ENCODE measurements around the gene ADGRG1. TPM values are rescaled to one million over a fixed set of nuclear protein-coding genes. Genes with fewer than 3 reads are reported as not detected.

ADGRG1 gene
- total RNA-seq, 1 experiment from 2014 or later: 13.1 TPM

- no peaks in the 10 kb centered on the region for H3K27me3 ChIP-seq (ENCODE audit: control insufficient read depth, insufficient read depth, low read length)
- H3K36me3 ChIP-seq (ENCODE audit: control insufficient read depth, insufficient read depth, low read length): no peaks in the 10 kb centered on the region
- no peak for ATAC-seq
- H3K4me3 ChIP-seq (ENCODE audit: low read depth in 2 of 2, low read length in 2 of 2): no peak overlapping the region
- DNase-seq (ENCODE audit: low read depth, low spot score): no peak
- TF ChIP-seq REST (IDR thresholded peaks at IDR 0.05; ENCODE audit: insufficient read depth in 1 of 2, low read depth in 2 of 2, low read length in 1 of 2) (no peak), POLR2AphosphoS5 (IDR thresholded peaks at IDR 0.05; ENCODE audit: low read depth, low read length) (no peak), TCF7L2 (IDR thresholded peaks at IDR 0.05; ENCODE audit: low read depth, low read length) (no peak), SIN3A (IDR thresholded peaks at IDR 0.05; ENCODE audit: borderline replicate concordance, insufficient read depth, low read depth, low read length) (no peak)
- TF ChIP-seq, protein P1, sequence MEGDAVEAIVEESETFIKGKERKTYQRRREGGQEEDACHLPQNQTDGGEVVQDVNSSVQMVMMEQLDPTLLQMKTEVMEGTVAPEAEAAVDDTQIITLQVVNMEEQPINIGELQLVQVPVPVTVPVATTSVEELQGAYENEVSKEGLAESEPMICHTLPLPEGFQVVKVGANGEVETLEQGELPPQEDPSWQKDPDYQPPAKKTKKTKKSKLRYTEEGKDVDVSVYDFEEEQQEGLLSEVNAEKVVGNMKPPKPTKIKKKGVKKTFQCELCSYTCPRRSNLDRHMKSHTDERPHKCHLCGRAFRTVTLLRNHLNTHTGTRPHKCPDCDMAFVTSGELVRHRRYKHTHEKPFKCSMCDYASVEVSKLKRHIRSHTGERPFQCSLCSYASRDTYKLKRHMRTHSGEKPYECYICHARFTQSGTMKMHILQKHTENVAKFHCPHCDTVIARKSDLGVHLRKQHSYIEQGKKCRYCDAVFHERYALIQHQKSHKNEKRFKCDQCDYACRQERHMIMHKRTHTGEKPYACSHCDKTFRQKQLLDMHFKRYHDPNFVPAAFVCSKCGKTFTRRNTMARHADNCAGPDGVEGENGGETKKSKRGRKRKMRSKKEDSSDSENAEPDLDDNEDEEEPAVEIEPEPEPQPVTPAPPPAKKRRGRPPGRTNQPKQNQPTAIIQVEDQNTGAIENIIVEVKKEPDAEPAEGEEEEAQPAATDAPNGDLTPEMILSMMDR (IDR thresholded peaks at IDR 0.05): no peak
- in situ Hi-C loops (cut with HindIII; ENCODE audit: low pct_unique_long_range_greater_than_20kb, low sequenced_read_pairs) (no loop called here), intact Hi-C loops (cut with micrococcal nuclease; ENCODE audit: unreplicated experiment) (no loop called here)
- POLR2A ChIA-PET: no interaction called here
- CTCF ChIA-PET: no interaction called here
- H3K9me3 ChIP-seq (ENCODE audit: control insufficient read depth, insufficient read depth, low read depth, low read length): no peaks in the 10 kb centered on the region
- H3K27ac ChIP-seq (ENCODE audit: low read length): no peak overlapping the region
- no peaks in the 10 kb centered on the region; the same call in 1 of the 2 replicates for H3K4me1 ChIP-seq (ENCODE audit: control insufficient read depth, insufficient read depth, low read length)
- BruUV-seq (replicated peaks): no TSS peak
These were observed 22.1 kb upstream of the ADGRG1 start for GRCh38 chr16:57606147-57606846.

- in situ Hi-C loops (cut with HindIII; ENCODE audit: low pct_unique_long_range_greater_than_20kb, low sequenced_read_pairs) (no loop called here), intact Hi-C loops (cut with micrococcal nuclease; ENCODE audit: unreplicated experiment) (no loop called here)
- H3K27me3 ChIP-seq (ENCODE audit: control insufficient read depth, insufficient read depth, low read length): no peaks in the 10 kb centered on the region
- H3K27ac ChIP-seq (ENCODE audit: low read length): no peak overlapping the region
- no peak for TF ChIP-seq TCF7L2 (IDR thresholded peaks at IDR 0.05; ENCODE audit: low read depth, low read length)
- TF ChIP-seq POLR2AphosphoS5 (IDR thresholded peaks at IDR 0.05; ENCODE audit: low read depth, low read length): no peak
- no peak for TF ChIP-seq REST (IDR thresholded peaks at IDR 0.05; ENCODE audit: insufficient read depth in 1 of 2, low read depth in 2 of 2, low read length in 1 of 2)
- TF ChIP-seq SIN3A (IDR thresholded peaks at IDR 0.05; ENCODE audit: borderline replicate concordance, insufficient read depth, low read depth, low read length): no peak
- TF ChIP-seq, protein P1 (IDR thresholded peaks at IDR 0.05): no peak
- ATAC-seq (no peak), DNase-seq (ENCODE audit: low read depth, low spot score) (no peak)
- no peaks in the 10 kb centered on the region; the same call in 1 of the 2 replicates for H3K4me1 ChIP-seq (ENCODE audit: control insufficient read depth, insufficient read depth, low read length)
- no TSS peak for BruUV-seq (replicated peaks)
- H3K9me3 ChIP-seq (ENCODE audit: control insufficient read depth, insufficient read depth, low read depth, low read length): no peaks in the 10 kb centered on the region
- CTCF ChIA-PET: no interaction called here
- no peak overlapping the region for H3K4me3 ChIP-seq (ENCODE audit: low read depth in 2 of 2, low read length in 2 of 2)
- POLR2A ChIA-PET: no interaction called here
- no peaks in the 10 kb centered on the region for H3K36me3 ChIP-seq (ENCODE audit: control insufficient read depth, insufficient read depth, low read length)
These were observed 21.5 kb upstream of the ADGRG1 start for GRCh38 chr16:57606847-57607501.
